SK-N-SH (cell line): ENCODE measurements around the gene MEAK7.

Experiments used
- CHD2 ChIP-seq: fragments of 150-350 bp; IDR thresholded peaks from 2 replicates; pipeline ENCODE4 v1.6.1; 2018; ENCODE audit warnings: low read length; ENCODE audit not compliant: partially characterized antibody
- CTCF ChIP-seq: fragments of 200-600 bp; sonication (generic); IDR thresholded peaks from 2 replicates; pipeline ENCODE4 v1.6.1; 2017; ENCODE audit warnings: antibody characterized with exemption, mild to moderate bottlenecking, moderate library complexity
- EP300 ChIP-seq, 2 experiments: IDR thresholded peaks; 2 replicates each; pipeline versions ENCODE4 v1.4.0 to v1.6.1; 2012; ENCODE audit warnings: borderline replicate concordance in 1 of 2, low read depth in 1 of 2, low read length in 1 of 2
- EZH2phosphoT487 ChIP-seq: fragments of 200-600 bp; sonication (generic); IDR thresholded peaks from 2 replicates; pipeline ENCODE4 v1.6.1; 2017; ENCODE audit warnings: low read depth, mixed run types, mild to moderate bottlenecking, antibody characterized with exemption, moderate library complexity, borderline replicate concordance
- FOSL2 ChIP-seq: IDR thresholded peaks from 2 replicates; pipeline ENCODE4 v1.4.0; 2012; ENCODE audit warnings: low read depth, mild to moderate bottlenecking, moderate library complexity, borderline replicate concordance
- FOXJ3 ChIP-seq: sonication (generic); formaldehyde crosslinking; IDR thresholded peaks from 2 replicates; pipeline ENCODE4 v1.5.1; 2020; ENCODE audit warnings: mild to moderate bottlenecking, missing genetic modification reagents
- IRF3 ChIP-seq: fragments of 150-350 bp; IDR thresholded peaks from 2 replicates; pipeline ENCODE4 v1.6.1; 2016; ENCODE audit warnings: mild to moderate bottlenecking, low read depth, low read length
- JUND ChIP-seq: IDR thresholded peaks from 2 replicates; pipeline ENCODE4 v1.4.0; 2012
- MAX ChIP-seq: IDR thresholded peaks from 2 replicates; pipeline ENCODE4 v1.4.0; 2012; ENCODE audit warnings: low read depth
- RAD21 ChIP-seq: IDR thresholded peaks from 2 replicates; pipeline ENCODE4 v1.6.1; 2012; ENCODE audit warnings: mild to moderate bottlenecking, low read length
- RFX5 ChIP-seq: IDR thresholded peaks from 2 replicates; pipeline ENCODE4 v1.6.1; 2012; ENCODE audit warnings: mild to moderate bottlenecking, improper control_type of control experiment, low read length
- TAF1 ChIP-seq: IDR thresholded peaks from 2 replicates; pipeline ENCODE4 v1.6.1; 2012; ENCODE audit warnings: low read depth, mild to moderate bottlenecking, low read length, moderate library complexity, borderline replicate concordance
- TEAD4 ChIP-seq: IDR thresholded peaks from 2 replicates; pipeline ENCODE4 v1.4.0; 2012; ENCODE audit warnings: mild to moderate bottlenecking, borderline replicate concordance; ENCODE audit not compliant: insufficient read depth
- YY1 ChIP-seq: IDR thresholded peaks from 2 replicates; pipeline ENCODE4 v1.4.0; 2012; ENCODE audit warnings: low read depth, mild to moderate bottlenecking

- no peak for TF ChIP-seq FOXJ3 (CRISPR knock-in tag)
- TF ChIP-seq CTCF = no peak
- TF ChIP-seq RFX5 = no peak
- TF ChIP-seq TAF1 = no peak
- no peak for TF ChIP-seq CHD2
- TF ChIP-seq MAX = no peak
- no peak for TF ChIP-seq RAD21
- no peak for TF ChIP-seq FOSL2
- no peak for TF ChIP-seq EP300 (IDR thresholded peaks at IDR 0.05; ENCODE audit: borderline replicate concordance in 1 of 2, low read depth in 1 of 2, low read length in 1 of 2)
- no peak for TF ChIP-seq JUND
- TF ChIP-seq TEAD4 = no peak
- TF ChIP-seq IRF3 = no peak
- no peak for TF ChIP-seq EZH2phosphoT487
- no peak for TF ChIP-seq YY1
Observed at GRCh38 chr16:84502075-84502474, 2.4 kb downstream of the MEAK7 start.
